Epithelial cell of esophagus (primary cell): ENCODE results near the gene BTBD1.

Experiments
- DNase-seq: peaks from one replicate; pipeline ENCODE4 v3.0.0; 2010; ENCODE audit warnings: low read depth
- H3K4me3 ChIP-seq: 2 replicates; pipeline ENCODE4 v1.5.1; 2011; ENCODE audit warnings: mild to moderate bottlenecking, low read length, control low read depth
- CTCF ChIP-seq: IDR thresholded peaks from 2 replicates; pipeline ENCODE4 v1.5.1; 2011; ENCODE audit warnings: low read depth, mild to moderate bottlenecking, low read length, control low read depth, inconsistent platforms; ENCODE audit not compliant: insufficient read depth; ENCODE audit errors: missing control alignments

BTBD1 gene

DNA sequence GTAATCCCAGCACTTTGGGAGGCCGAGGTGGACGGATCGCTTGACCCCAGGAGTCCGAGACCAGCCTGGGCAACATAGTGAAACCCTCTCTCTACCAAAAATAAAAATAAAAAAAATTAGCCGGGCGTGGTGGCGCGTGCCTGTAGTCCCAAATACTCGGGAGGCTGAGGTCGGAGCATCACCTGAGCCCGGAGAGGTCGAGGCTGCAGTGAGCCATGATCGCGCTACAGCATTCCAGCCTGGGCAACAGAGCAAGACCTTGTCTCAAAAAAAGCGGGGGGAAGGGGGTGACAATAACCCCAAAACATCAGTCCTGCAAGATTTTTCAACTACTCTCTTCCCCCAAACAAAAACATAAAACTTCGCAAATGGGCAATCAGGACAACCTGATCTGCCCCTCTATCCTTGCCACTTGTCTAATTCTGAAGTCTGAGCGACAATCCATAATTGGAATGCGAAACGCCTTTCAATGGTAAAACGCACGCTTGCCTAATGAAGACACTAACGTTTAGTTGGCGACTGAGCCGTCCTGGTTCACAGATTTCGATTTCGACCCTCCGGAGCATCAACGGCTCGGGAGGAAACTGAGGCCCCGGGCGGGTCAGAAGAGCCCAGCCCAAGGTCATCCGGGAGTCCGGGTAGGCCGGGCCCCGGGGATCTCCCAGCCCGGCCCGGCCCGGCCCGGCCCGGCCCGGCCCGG lies 868 bp downstream of the BTBD1 start:
- peak overlapping the region; percentile 82 for H3K4me3 ChIP-seq
- DNase-seq = no peak
- TF ChIP-seq CTCF = no peak

DNA sequence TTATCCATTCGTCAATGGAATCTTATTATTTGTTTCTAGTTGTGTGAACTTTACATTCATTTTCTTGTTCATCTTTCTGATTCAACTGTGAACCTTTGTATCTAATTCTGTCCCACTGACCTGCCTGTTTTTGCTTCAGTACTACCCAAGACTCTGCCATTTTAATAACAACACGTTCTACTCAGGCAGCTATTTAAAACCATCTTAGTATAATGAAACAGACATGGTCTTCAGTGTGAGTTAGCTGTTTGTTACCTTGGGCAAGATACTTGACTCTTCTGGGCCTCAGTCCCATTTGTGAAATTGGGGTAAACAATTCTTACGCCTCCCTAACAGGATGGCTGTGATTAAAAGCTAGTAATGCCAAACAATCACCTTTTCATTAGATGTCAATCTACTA lies 1.6 kb downstream of the BTBD1 start:
- peak overlapping the region; percentile 82 for H3K4me3 ChIP-seq
- no peak for TF ChIP-seq CTCF
- DNase-seq = no peak

DNA sequence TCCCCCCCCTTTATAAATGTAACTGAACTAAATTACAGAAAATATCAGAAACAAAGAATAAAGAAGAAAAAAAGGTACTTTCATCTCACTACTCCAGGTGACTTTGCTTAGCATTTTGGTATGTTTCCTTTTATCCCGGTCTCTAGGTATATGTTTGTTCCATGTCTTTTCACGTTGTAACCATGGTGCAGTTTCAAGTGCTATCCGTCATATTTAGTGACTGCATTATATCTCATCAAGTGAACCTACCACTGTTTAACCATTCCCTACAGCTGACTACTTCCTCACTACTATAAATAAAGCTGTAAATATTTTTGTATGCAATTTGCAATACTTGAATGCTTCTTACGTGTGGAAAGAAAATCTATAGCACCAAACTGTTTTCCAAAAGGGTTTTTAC lies 2.2 kb downstream of the BTBD1 start:
- DNase-seq = peak; percentile 53
- no peak for TF ChIP-seq CTCF
- peak overlapping the region; percentile 82 for H3K4me3 ChIP-seq

GRCh38 chr15:83063551-83063950 lies 3.5 kb downstream of the BTBD1 start:
- no peak for TF ChIP-seq CTCF
- no peak for DNase-seq
- H3K4me3 ChIP-seq = no peak overlapping the region

- no peak for TF ChIP-seq CTCF
- DNase-seq = no peak
- no peak overlapping the region for H3K4me3 ChIP-seq
These were observed 4.3 kb downstream of the BTBD1 start for GRCh38 chr15:83062768-83063180.

DNA sequence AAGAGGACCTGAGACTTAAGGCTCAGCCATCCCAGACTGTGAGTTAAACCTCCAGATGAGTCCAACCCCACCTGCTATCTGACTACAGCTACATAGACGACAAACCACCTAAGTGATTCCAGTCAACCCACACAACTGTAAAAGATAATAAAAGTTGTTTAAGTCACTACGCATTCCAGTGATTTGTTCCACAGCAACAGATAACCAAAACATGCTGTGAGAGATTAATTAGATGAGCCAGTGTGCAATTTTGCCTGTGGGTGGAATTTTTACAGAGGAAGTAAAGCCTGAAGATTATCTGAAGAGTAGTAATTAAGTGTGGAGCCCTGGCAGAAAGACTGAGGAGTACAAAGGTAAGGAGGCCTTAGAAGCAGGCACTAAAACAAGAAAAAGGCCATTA lies 5.4 kb downstream of the BTBD1 start:
- no peak for DNase-seq
- no peak overlapping the region for H3K4me3 ChIP-seq
- no peak for TF ChIP-seq CTCF
